Ovary (tissue), 3 donors: ENCODE data around the gene ABCG1.

Experiments
- CTCF ChIP-seq, 3 donors: fragments of 450-650 bp in 2 of 3; fragments of 200-600 bp in 1 of 3; IDR thresholded peaks; one replicate each; pipeline versions ENCODE4 v1.5.1 to v1.8.0; 2016 to 2022; ENCODE audit warnings: antibody characterized with exemption in 3 of 3, mild to moderate bottlenecking in 1 of 3
- EP300 ChIP-seq: sonication (generic); formaldehyde crosslinking; IDR thresholded peaks from one replicate; pipeline ENCODE4 v1.6.1; 2017; ENCODE audit warnings: antibody characterized with exemption
- POLR2A ChIP-seq: fragments of 450-650 bp; IDR thresholded peaks from one replicate; pipeline ENCODE4 v1.6.1; 2017; ENCODE audit warnings: antibody characterized with exemption, mild to moderate bottlenecking, moderate library complexity
- donor health status: DM: no; HTN: no; CAD: no.

- TF ChIP-seq CTCF (IDR thresholded peaks at IDR 0.05) (no peak), POLR2A (no peak), EP300 (no peak)
Observed at GRCh38 chr21:42303443-42303842, 84.5 kb downstream of the ABCG1 start.
